KMS-11 (cell line): Measurements from ENCODE around the gene KLRB1.
A peak's percentile ranks its signal among the peaks of the same experiment; 100 is the strongest.

Source experiments
- H2AFZ ChIP-seq: fragments of 200-600 bp; sonication (generic); 2 replicates; pipeline ENCODE4 v1.6.1; 2016; ENCODE audit warnings: antibody characterized with exemption, mixed run types, low read depth
- H3K27ac ChIP-seq: fragments of 200-600 bp; sonication (generic); 2 replicates; pipeline ENCODE4 v1.6.1; 2016; ENCODE audit warnings: mild to moderate bottlenecking, mixed run types
- H3K27me3 ChIP-seq: fragments of 200-600 bp; sonication (generic); 2 replicates; pipeline ENCODE4 v1.6.1; 2017; ENCODE audit warnings: mild to moderate bottlenecking, low read depth, mixed run types, moderate library complexity; ENCODE audit not compliant: insufficient read depth
- H3K36me3 ChIP-seq: fragments of 200-600 bp; sonication (generic); 2 replicates; pipeline ENCODE4 v1.6.1; 2017; ENCODE audit warnings: mild to moderate bottlenecking, mixed run types; ENCODE audit not compliant: insufficient read depth
- H3K4me1 ChIP-seq: fragments of 200-600 bp; sonication (generic); 2 replicates; pipeline ENCODE4 v1.6.1; 2016; ENCODE audit warnings: mild to moderate bottlenecking, low read depth, mixed run types; ENCODE audit not compliant: poor library complexity, severe bottlenecking
- H3K4me2 ChIP-seq: fragments of 200-600 bp; sonication (generic); 2 replicates; pipeline ENCODE4 v1.7.0; 2016; ENCODE audit warnings: mild to moderate bottlenecking, mixed run types
- H3K4me3 ChIP-seq: fragments of 200-600 bp; sonication (generic); IDR thresholded peaks from 2 replicates; pipeline ENCODE4 v1.6.1; 2017; ENCODE audit warnings: low read depth, low read length, mixed read lengths; ENCODE audit not compliant: insufficient read depth
- H3K79me2 ChIP-seq: fragments of 200-600 bp; sonication (generic); 2 replicates; pipeline ENCODE4 v1.6.1; 2016; ENCODE audit warnings: low read depth, mixed run types; ENCODE audit not compliant: insufficient read depth
- H3K9ac ChIP-seq: fragments of 200-600 bp; sonication (generic); 2 replicates; pipeline ENCODE4 v1.6.1; 2016; ENCODE audit warnings: mild to moderate bottlenecking, mixed run types
- H4K20me1 ChIP-seq: fragments of 200-600 bp; sonication (generic); 2 replicates; pipeline ENCODE4 v1.6.1; 2016; ENCODE audit warnings: mild to moderate bottlenecking, mixed run types; ENCODE audit not compliant: insufficient read depth
- TF ChIP-seq, protein P1 (sequence below): fragments of 200-600 bp; sonication (generic); conservative IDR thresholded peaks from 2 replicates; pipeline ENCODE4 v1.6.1; 2017; ENCODE audit warnings: low read depth, mild to moderate bottlenecking, antibody characterized with exemption, low read length, moderate library complexity, mixed read lengths

The KLRB1 gene

DNA sequence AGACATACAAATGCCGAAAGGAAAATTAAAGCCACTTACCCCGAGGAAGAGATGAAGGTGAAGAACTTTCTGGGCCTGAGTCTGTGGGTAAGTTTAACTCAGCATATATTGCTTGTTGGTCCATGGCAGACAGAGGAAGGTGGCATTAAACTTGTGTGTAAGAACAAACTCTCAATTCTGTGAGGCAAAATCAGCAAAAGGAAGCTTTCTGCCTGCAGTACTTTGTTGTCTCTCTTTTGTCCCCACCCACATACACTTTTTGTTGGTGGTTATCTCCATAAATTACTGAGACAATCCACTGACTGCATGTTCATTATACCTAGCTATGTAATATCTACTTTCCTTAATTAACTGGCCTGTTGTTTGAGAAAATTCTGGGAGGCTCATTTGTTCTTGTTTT is at the start of gene KLRB1:
Gene KLRB1, minus strand, starts transcription at position 201 of the 400 bp plus-strand sequence. Its CDS starts 77 bp downstream, at position 124.
- TF ChIP-seq, protein P1, sequence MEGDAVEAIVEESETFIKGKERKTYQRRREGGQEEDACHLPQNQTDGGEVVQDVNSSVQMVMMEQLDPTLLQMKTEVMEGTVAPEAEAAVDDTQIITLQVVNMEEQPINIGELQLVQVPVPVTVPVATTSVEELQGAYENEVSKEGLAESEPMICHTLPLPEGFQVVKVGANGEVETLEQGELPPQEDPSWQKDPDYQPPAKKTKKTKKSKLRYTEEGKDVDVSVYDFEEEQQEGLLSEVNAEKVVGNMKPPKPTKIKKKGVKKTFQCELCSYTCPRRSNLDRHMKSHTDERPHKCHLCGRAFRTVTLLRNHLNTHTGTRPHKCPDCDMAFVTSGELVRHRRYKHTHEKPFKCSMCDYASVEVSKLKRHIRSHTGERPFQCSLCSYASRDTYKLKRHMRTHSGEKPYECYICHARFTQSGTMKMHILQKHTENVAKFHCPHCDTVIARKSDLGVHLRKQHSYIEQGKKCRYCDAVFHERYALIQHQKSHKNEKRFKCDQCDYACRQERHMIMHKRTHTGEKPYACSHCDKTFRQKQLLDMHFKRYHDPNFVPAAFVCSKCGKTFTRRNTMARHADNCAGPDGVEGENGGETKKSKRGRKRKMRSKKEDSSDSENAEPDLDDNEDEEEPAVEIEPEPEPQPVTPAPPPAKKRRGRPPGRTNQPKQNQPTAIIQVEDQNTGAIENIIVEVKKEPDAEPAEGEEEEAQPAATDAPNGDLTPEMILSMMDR, result no peak
- no peaks in the 10 kb centered on the region for H3K4me1 ChIP-seq
- H3K36me3 ChIP-seq, result no peaks in the 10 kb centered on the region
- no peak within 1 kb of the TSS for H3K27ac ChIP-seq
- no peaks in the 10 kb centered on the region for H3K79me2 ChIP-seq
- no peak within 1 kb of the TSS for H3K4me3 ChIP-seq
- no peak within 1 kb of the TSS for H3K9ac ChIP-seq
- no peak within 1 kb of the TSS for H3K4me2 ChIP-seq
- no peaks in the 10 kb centered on the region for H3K27me3 ChIP-seq
- no peak within 1 kb of the TSS for H2AFZ ChIP-seq
- H4K20me1 ChIP-seq, result no peaks in the 10 kb centered on the region

DNA sequence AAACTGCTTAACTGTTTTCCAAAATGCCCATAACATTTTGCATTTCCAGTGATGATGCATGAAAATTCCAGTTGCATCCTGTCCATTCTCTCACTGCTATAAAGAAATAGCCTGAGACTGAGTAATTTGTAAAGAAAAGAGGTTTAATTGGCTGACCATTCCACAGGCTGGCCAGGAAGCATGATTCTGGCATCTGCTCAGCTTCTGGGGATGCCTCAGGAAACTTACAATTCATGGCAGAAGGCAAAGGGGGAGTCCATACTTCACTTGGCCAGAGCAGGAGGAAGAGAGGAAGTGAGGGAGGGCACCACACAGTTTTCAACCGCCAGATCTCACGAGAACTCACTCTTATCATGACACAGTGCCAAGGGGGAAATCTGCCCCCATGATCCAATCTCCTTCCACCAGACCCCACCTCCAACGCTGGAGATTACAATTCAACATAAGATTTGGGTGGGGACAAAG is 43.6 kb upstream of the KLRB1 start:
- H3K4me3 ChIP-seq, result no peak overlapping the region
- H3K36me3 ChIP-seq, result peaks cover 6% of the 10 kb centered on the region; the same call in 1 of the 2 replicates
- peaks cover 40% of the 10 kb centered on the region for H3K4me1 ChIP-seq
- no peaks in the 10 kb centered on the region for H4K20me1 ChIP-seq
- peak overlapping the region; percentile 5; the same call in 1 of the 2 replicates for H2AFZ ChIP-seq
- H3K27me3 ChIP-seq, result no peaks in the 10 kb centered on the region
- H3K4me2 ChIP-seq, result peak overlapping the region; percentile 100
- H3K79me2 ChIP-seq, result peaks cover 42% of the 10 kb centered on the region
- TF ChIP-seq, protein P1, result no peak
- peak overlapping the region; percentile 90 for H3K27ac ChIP-seq
- peak overlapping the region; percentile 71 for H3K9ac ChIP-seq

DNA sequence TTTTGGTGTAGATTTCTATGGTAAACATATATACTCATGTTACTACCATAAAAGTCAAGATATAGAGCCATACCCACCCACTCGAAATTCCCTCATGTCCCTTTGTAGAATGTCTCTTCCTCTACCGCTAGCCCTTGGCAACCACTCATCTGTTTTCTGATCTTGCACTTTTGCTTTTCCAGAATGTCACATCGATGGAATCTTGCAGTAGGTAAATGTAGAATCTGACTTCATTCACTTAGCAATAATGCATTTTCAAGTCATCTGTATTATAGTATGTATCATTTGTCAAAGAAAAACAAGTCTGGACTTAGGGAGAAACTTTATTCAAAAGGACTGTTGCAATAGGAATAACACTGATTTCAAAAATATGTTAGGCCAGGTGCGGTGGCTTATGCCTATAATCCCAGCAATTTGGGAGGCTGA is 42.4 kb upstream of the KLRB1 start:
- no peak overlapping the region for H2AFZ ChIP-seq

DNA sequence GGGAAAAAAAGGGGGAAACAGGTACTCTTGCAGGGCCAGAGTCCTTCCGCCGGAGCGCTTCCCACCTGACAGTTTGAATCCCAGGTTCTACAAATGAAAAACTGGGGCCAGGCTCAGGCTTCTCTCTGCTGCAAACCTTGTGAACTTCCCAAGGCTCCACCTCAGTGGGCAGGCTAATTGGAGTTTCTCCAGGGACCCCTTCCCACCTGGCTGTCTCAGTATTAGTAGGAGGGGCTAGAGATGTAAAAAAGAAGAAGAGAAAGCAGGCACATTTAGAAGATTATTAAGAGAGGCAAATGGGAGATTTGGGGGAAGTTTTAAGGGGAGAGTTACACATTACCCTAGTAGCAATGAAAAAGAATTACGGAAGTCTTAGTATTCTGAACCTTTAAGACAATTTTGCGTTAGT is 41.8 kb upstream of the KLRB1 start:
- TF ChIP-seq, protein P1, result no peak
- Histone ChIP-seq H3K4me2 (peak overlapping the region; percentile 100), H3K36me3 (peaks cover 6% of the 10 kb centered on the region; the same call in 1 of the 2 replicates), H3K4me3 (no peak overlapping the region), H3K27me3 (no peaks in the 10 kb centered on the region), H3K79me2 (peaks cover 42% of the 10 kb centered on the region), H3K4me1 (peaks cover 57% of the 10 kb centered on the region), H2AFZ (no peak overlapping the region), H4K20me1 (no peaks in the 10 kb centered on the region), H3K27ac (peak overlapping the region; percentile 90), H3K9ac (peak overlapping the region; percentile 71)

More for the DNA sequence above, 42.4 kb upstream of the KLRB1 start:
- TF ChIP-seq, protein P1, result no peak
- Histone ChIP-seq H3K4me1 (peaks cover 51% of the 10 kb centered on the region), H3K79me2 (peaks cover 42% of the 10 kb centered on the region), H3K4me3 (no peak overlapping the region), H3K36me3 (peaks cover 6% of the 10 kb centered on the region; the same call in 1 of the 2 replicates), H4K20me1 (no peaks in the 10 kb centered on the region), H3K4me2 (peak overlapping the region; percentile 100), H3K27me3 (no peaks in the 10 kb centered on the region), H3K9ac (peak overlapping the region; percentile 71), H3K27ac (peak overlapping the region; percentile 90)
